Measurements from ENCODE around the gene CDK1.

DNA sequence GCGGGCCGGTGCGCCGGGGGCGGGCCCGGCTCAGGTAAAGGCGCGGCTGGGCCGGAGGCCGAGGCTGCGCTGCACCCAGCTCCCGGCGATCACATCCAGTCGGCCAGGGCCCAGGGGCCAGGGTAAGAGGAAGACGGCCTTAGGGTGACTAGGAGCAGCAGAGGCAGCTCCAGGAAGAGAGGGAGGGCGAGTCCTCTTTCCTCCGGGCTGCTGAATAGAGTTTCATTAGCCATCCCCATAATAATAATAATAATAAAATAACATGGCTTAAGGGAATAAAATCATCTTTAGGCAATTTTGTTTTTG lies 44.8 kb upstream of the CDK1 start:
- TF ChIP-seq, protein P1, sequence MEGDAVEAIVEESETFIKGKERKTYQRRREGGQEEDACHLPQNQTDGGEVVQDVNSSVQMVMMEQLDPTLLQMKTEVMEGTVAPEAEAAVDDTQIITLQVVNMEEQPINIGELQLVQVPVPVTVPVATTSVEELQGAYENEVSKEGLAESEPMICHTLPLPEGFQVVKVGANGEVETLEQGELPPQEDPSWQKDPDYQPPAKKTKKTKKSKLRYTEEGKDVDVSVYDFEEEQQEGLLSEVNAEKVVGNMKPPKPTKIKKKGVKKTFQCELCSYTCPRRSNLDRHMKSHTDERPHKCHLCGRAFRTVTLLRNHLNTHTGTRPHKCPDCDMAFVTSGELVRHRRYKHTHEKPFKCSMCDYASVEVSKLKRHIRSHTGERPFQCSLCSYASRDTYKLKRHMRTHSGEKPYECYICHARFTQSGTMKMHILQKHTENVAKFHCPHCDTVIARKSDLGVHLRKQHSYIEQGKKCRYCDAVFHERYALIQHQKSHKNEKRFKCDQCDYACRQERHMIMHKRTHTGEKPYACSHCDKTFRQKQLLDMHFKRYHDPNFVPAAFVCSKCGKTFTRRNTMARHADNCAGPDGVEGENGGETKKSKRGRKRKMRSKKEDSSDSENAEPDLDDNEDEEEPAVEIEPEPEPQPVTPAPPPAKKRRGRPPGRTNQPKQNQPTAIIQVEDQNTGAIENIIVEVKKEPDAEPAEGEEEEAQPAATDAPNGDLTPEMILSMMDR (IDR thresholded peaks at IDR 0.05; ENCODE audit: low read depth, low read length) = no peak
- TF ChIP-seq EZH2phosphoT487 (IDR thresholded peaks at IDR 0.05; ENCODE audit: low read depth) = no peak
